ENCODE data around the gene GJA1.

- no peak for TF ChIP-seq EZH2 (IDR thresholded peaks at IDR 0.05; ENCODE audit: borderline replicate concordance, low read depth, low read length, poor library complexity, severe bottlenecking)
- TF ChIP-seq CTCF (conservative IDR thresholded peaks at IDR 0.05; ENCODE audit: low read depth, low read length), result no peak
Observed at GRCh38 chr6:121453191-121453590, 17.7 kb downstream of the GJA1 start.
